ENCODE results near the gene CALML5.

GRCh38 chr10:5461203-5461588, 38.2 kb downstream of the CALML5 start:
- TF ChIP-seq CTCF (IDR thresholded peaks at IDR 0.05; ENCODE audit: insufficient read depth, low read length, poor library complexity, severe bottlenecking) (no peak), EZH2phosphoT487 (conservative IDR thresholded peaks at IDR 0.05; ENCODE audit: low read length) (no peak)
